ENCODE measurements around the gene MDC1.

The MDC1 gene

GRCh38 chr6:30735668-30736314, 18.7 kb upstream of the MDC1 start:
- no peak for DNase-seq (ENCODE audit: low read depth)
- H3K4me3 ChIP-seq (ENCODE audit: low read length) = no peak overlapping the region
- no peak for TF ChIP-seq CTCF (conservative IDR thresholded peaks at IDR 0.05; ENCODE audit: low read length)

- TF ChIP-seq CTCF (conservative IDR thresholded peaks at IDR 0.05; ENCODE audit: low read length) = no peak
- no peak overlapping the region for H3K4me3 ChIP-seq (ENCODE audit: low read length)
- no peak for DNase-seq (ENCODE audit: low read depth)
These were observed 15.3 kb upstream of the MDC1 start for GRCh38 chr6:30732237-30732943.

- DNase-seq (ENCODE audit: low read depth) = no peak
- peak; percentile 21; the same call in 1 of the 2 replicates for TF ChIP-seq CTCF (conservative IDR thresholded peaks at IDR 0.05; ENCODE audit: low read length)
- no peak overlapping the region for H3K4me3 ChIP-seq (ENCODE audit: low read length)
These were observed 13.7 kb upstream of the MDC1 start for GRCh38 chr6:30730601-30731435.

- no peak overlapping the region for H3K4me3 ChIP-seq (ENCODE audit: low read length)
- DNase-seq (ENCODE audit: low read depth) = peak; percentile 68
- TF ChIP-seq CTCF (conservative IDR thresholded peaks at IDR 0.05; ENCODE audit: low read length) = peak; percentile 53
These were observed 11.0 kb upstream of the MDC1 start for GRCh38 chr6:30727920-30728553.

- no peak overlapping the region for H3K4me3 ChIP-seq (ENCODE audit: low read length)
- no peak for DNase-seq (ENCODE audit: low read depth)
- no peak for TF ChIP-seq CTCF (conservative IDR thresholded peaks at IDR 0.05; ENCODE audit: low read length)
These were observed 9.7 kb upstream of the MDC1 start for GRCh38 chr6:30726506-30727413.
